Activated CD8-positive, alpha-beta memory T cell treated with anti-CD3 and anti-CD28 coated beads for 36 hours (primary cell): ENCODE results near the gene ABCC1. TPM values are rescaled to one million over a fixed set of nuclear protein-coding genes. Genes with fewer than 3 reads are reported as not detected.
"Not testable (repeated sequence)": the region's sequence is repeated elsewhere in the genome, so short reads cannot be mapped to it uniquely, and the experiment has no call there.

ENCODE experiments used
- CTCF ChIA-PET: fragments of 350-600 bp; sonication (Branson Sonifier 250); formaldehyde crosslinking; loops from one replicate; lab custom pipeline; 2021; ENCODE audit warnings: antibody characterized with exemption; lab: Charles Lee
- POLR2A ChIA-PET: fragments of 350-600 bp; sonication (Branson Sonifier 250); formaldehyde crosslinking; loops from one replicate; lab custom pipeline; 2021; ENCODE audit warnings: antibody characterized with exemption; lab: Charles Lee
- total RNA-seq, 2 experiments: library from RNA; stranded (reverse); gene quantifications; one replicate each; pipeline ENCODE4 v1.2.3, GENCODE V29; 2021

Gene ABCC1
- total RNA-seq, 2 experiments from 2014 or later: 70.6 to 73.5 TPM

DNA sequence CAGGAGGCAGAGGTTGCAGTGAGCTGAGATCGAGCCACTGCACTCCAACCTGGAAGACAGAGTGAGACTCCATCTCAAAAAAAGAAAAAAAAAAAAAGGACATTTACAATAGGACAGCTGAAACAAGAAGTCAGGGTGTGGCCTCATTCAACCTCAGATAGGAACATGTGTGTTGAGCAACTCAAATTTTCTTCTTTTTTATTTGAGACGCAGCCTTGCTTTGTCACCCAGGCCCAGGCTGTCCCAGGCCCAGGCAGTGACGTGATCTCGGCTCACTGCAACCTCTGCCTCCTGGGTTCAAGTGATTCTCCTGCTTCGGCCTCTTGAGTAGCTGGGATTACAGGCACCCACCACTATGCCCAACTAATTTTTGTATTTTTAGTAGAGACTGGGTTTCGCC, 12.6 kb upstream of the ABCC1 start:
- CTCF ChIA-PET: not testable (repeated sequence)

DNA sequence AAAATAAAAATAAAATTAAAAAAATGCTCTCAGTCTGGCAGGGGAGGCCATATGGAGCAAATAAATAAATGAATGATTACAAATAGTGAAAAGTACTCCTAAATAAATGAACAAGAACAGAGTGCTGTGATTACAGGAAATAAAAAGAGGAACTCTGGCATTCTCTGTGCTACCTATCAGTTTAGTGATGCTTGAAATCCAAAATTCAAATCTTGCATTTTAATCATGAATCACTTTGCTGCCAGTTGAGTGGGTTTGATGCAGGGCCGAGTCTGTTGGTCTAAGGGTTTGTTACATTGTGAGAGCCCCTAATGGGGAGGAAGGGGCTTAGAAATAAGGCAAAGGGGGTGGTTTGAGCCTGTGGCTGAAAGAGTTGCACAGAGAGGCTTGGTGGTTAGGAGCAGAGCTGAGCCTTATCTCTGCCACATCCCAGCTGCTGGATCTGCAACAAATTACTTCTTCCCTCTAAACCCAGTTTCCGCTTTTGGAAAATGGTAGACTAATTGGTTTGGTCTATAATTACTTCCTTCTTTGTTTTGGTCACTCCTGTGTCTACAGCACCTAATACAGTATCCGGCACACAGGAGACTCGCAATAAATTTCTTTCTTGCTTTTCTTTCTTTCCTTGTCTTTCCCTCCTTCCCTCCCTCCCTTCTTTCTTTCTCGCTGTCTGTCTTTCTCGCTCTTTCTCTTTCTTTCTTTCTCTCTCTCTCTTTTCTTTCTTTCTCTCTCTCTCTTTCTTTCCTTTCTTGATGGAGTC, 6.3 kb upstream of the ABCC1 start:
- ChIA-PET CTCF (interaction anchor here (0.7 kb wide), 2 partner anchors 53 to 82 kb away, joined by 3 read pairs; no protein-coding TSS in a partner anchor), POLR2A (no interaction called here)

More for the DNA sequence above, 12.6 kb upstream of the ABCC1 start:
- POLR2A ChIA-PET: not testable (repeated sequence)

- ChIA-PET CTCF (interaction anchor here (0.9 kb wide), 1 partner anchor 70 kb away, joined by 3 read pairs; no protein-coding TSS in a partner anchor), POLR2A (no interaction called here)
Measured at GRCh38 chr16:15946257-15947044, 3.0 kb upstream of the ABCC1 start.

- CTCF ChIA-PET: interaction anchor here (0.6 to 1.2 kb wide), 2 partner anchors 24 to 69 kb away, joined by 3 read pairs; no protein-coding TSS in a partner anchor
- POLR2A ChIA-PET: no interaction called here
Measured at GRCh38 chr16:15947983-15948509, 1.4 kb upstream of the ABCC1 start.

DNA sequence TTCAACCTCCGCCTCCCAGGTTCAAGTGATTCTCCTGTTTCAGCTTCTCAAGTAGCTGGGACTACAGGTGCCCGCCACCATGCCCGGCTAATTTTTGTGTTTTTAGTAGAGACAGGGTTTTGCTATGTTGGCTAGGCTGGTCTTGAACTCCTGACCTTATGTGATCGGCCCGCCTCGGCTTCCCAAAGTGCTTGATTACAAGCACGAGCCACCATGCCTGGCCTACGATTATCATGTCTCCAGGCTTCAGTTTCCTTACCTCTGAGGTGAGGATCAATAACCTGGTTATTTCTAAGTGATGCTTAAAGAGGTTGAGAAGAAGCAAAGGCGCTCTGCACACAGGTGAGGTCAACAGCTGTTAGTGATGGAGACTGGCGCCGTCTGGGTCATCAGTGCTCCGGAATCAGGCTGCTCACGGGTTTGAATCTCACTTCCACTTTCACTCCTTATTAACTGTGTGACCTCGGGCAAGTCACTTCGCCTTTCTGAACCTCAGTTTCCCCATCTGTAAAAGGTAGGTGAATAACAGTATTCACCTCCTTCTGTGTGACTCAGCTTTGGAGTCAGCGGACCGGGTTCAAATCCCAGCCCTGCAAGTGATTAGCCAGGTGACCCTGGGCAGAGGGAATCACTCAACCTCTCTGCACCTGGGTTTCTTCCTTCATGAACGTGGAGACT, 745 bp upstream of the ABCC1 start:
- ChIA-PET CTCF (no interaction called here), POLR2A (interaction anchor here (0.7 kb wide), 1 partner anchor 235 kb away, joined by 3 read pairs; no protein-coding TSS in a partner anchor)

DNA sequence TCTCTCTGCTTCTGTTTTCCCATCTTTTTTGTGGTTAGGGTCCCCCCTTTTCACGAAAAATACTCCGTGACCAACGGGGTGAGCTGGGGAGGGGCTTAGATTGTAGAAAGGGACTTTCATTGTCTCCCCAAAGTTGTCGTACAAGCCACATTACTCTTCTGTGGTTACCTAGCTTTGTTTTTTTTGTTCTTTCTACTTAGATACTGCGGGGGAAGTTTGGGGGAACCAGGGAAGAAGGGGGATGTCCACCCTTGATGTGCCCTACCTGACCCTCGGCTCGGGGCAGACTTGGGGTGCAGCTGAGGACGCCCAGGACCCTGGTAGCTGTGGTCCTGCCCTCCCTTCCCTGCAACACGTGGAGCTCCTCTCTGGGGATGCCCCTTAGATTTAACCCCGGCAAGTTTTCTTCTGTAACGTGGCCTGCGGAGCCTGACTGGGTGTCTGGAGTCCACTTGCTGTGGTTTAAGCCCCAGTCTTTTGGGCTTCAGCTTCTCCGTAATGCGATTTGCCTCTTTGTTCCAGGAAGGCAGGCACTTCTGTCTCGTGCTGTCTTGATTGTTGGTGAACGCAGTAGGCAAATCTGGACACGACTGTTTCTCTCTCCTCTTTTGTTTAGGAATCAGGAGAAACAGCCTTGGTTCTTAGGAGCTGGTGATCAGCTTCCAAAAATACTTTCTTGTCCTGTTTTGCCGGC, 892 bp downstream of the ABCC1 start:
- ChIA-PET POLR2A (interaction anchor here (0.5 to 2.1 kb wide), 8 partner anchors 10 to 347 kb away, joined by 3 to 13 read pairs (median 6); no protein-coding TSS in a partner anchor), CTCF (interaction anchor here (0.6 to 0.9 kb wide), 3 partner anchors 62 to 1516 kb away, joined by 3 to 5 read pairs (median 3); no protein-coding TSS in a partner anchor)

DNA sequence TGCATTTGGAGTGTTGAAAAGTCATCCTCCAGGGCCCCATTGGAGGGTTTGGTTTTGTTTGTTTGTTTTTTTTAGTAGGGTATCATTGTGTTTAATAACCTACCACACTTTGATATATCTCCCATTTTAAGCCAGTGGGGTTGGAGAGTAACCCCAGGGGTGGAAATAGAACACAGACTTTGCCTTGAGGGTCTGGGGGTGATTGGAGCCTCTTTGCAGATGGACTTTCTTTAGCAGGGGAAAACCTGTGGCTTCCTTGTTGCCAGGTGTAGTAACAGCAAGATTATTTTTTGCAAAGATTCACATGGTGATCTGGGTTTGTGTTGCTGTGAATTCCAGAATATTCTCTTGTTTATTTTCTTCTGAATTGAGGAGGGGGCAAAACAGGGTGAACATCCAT, 1.5 kb downstream of the ABCC1 start:
- POLR2A ChIA-PET: interaction anchor here (0.6 to 2.1 kb wide), 4 partner anchors 9 to 118 kb away, joined by 5 to 13 read pairs (median 10); no protein-coding TSS in a partner anchor
- CTCF ChIA-PET: interaction anchor here (0.9 kb wide), 1 partner anchor 63 kb away, joined by 3 read pairs; no protein-coding TSS in a partner anchor

- ChIA-PET CTCF (interaction anchor here (0.6 to 1.3 kb wide), 3 partner anchors 11 to 969 kb away, joined by 3 to 4 read pairs (median 4); partner anchors contain the start of gene CEP20), POLR2A (no interaction called here)
Measured at GRCh38 chr16:15951852-15952251, 2.4 kb downstream of the ABCC1 start.

DNA sequence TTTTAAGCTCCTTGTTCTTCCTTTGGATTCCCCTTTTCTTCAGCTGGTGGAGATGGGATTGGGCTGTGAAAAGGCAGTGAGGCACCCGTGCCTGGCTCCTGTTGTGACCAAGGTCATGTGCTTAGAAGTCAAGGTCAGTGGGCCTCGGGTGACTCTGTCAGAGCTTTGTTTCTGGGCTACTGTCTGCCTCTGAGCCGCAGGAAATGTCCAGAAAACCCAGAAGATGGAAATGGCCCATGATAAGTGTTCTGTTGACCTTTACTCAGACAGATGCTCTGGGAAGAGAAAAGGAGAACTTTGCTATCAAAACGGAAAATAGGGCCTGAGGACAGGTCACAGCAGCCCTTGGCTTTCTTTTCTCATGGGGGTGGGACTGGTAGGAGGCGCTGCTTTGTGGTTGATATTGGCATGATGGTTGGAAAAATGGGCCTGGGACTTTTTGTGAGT, 2.9 kb downstream of the ABCC1 start:
- POLR2A ChIA-PET: no interaction called here
- CTCF ChIA-PET: interaction anchor here (0.6 to 1.7 kb wide), 4 partner anchors 8 to 969 kb away, joined by 3 to 4 read pairs (median 4); partner anchors contain the start of gene CEP20

GRCh38 chr16:15953477-15953876, 4.1 kb downstream of the ABCC1 start:
- ChIA-PET CTCF (interaction anchor here (1.7 kb wide), 1 partner anchor 9 kb away, joined by 3 read pairs; no protein-coding TSS in a partner anchor), POLR2A (no interaction called here)

GRCh38 chr16:15953929-15954813, 4.8 kb downstream of the ABCC1 start:
- CTCF ChIA-PET: interaction anchor here (0.7 to 1.7 kb wide), 2 partner anchors 10 to 26 kb away, joined by 3 read pairs; no protein-coding TSS in a partner anchor
- POLR2A ChIA-PET: no interaction called here

DNA sequence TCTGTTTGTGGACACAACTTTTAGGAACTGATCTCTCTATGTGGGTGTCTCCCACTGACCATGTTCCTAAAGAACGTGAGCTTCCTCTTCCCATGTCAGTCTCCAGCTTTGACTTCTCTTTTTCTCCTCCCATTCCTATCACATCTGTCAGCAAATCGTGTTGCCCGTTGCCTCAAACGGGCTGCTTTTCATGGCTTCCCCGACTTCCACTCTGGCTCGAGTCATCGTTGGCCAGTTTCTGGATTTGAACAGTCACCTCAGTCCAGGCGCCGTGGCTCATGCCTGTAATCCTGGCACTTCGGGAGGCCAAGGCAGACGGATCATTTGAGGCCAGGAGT, 5.4 kb downstream of the ABCC1 start:
- ChIA-PET CTCF (no interaction called here), POLR2A (no interaction called here)

GRCh38 chr16:15955425-15955824, 6.0 kb downstream of the ABCC1 start:
- POLR2A ChIA-PET: no interaction called here
- CTCF ChIA-PET: no interaction called here

DNA sequence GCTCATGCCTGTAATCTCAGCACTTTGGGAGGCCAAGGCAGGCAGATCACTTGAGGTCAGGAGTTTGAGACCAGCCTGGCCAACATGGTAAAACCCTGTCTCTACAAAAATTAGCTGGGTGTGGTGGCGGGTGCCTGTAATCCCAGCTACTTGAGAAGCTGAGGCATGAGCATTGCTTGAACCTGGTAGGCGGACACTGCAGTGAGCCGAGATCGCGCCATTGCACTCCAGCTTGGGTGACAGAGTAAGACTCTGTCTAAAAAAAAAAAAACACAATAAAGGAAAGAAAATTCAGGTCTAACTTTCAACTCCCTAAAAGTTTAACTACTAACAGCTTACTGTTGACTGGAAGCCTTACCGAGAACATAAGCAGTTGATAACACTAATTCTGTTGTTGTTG, 6.7 kb downstream of the ABCC1 start:
- CTCF ChIA-PET: interaction anchor here (1.2 kb wide), 1 partner anchor 17 kb away, joined by 3 read pairs; no protein-coding TSS in a partner anchor
- POLR2A ChIA-PET: not testable (repeated sequence)

DNA sequence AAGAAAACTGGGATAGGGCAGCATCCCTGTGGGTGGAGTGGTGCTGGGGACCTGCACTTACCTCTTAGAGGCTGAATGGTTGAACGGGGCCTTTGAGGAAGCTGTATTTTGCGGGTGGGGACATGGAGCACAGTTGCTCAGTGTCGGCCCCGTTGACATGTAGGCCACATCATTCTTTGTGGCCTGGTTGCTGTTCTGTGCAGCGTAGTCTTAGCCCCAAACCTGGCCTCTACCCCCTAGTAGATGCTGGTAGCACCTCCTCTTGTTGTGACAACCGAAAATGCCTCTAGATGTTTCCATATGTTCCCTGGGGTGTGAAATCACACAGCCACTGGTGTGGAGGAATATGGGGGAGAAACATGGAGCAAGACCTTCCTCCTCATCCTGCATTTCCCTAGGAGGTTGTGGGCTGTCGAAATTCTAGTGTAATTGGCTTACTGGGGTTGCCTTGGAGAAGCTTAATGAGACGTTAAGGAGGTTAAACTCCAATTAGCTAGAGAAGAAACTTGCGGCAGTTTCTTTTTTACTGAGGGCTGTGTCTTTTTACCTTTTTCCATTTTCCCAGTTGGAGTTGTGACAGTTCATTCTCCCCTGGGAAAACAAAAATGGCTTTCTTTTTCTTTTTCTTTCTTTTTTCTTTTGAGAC, 9.4 kb downstream of the ABCC1 start:
- ChIA-PET POLR2A (interaction anchor here (0.6 to 1.7 kb wide), 2 partner anchors 8 to 66 kb away, joined by 4 to 13 read pairs; no protein-coding TSS in a partner anchor), CTCF (no interaction called here)
